HepG2 (cell line): ENCODE results near the gene INPP5K. TPM values are rescaled to one million over a fixed set of nuclear protein-coding genes. Genes with fewer than 3 reads are reported as not detected.

Source experiments
- ATAC-seq: fragments of 200-7000 bp; cut with Tn5 transposase; 3 replicates; pipeline ENCODE4 v1.9.1; 2020; ENCODE audit warnings: mild to moderate bottlenecking, moderate library complexity
- BruUV-seq: library from RNA; stranded (reverse); fragments of 400-500 nt; replicated peaks from 2 replicates; lab custom pipeline; 2021; lab: Mats Ljungman, UMichigan
- CTCF ChIA-PET: fragments of 300-600 bp; formaldehyde crosslinking; extraction: SDS; loops from one replicate; lab custom pipeline; 2021; ENCODE audit warnings: low total read pairs, inconsistent platforms, low intra/inter-chr PET ratio; lab: Yijun Ruan, JAX
- POLR2A ChIA-PET: fragments of 350-600 bp; sonication (Branson Sonifier 250); formaldehyde crosslinking; loops from one replicate; lab custom pipeline; 2020; ENCODE audit warnings: antibody characterized with exemption, inconsistent platforms; lab: Yijun Ruan, JAX
- DNase-seq: peaks from one replicate; pipeline ENCODE4 v3.0.0-alpha.2; 2015; ENCODE audit warnings: low spot score
- FAIRE-seq: peaks from 3 replicates; lab custom pipeline; 2011; peaks lifted over from hg19 to GRCh38; lab: Jason Lieb, UNC
- H2AFZ ChIP-seq: one replicate; pipeline ENCODE4 v1.6.1; 2011; ENCODE audit warnings: low read length, inconsistent platforms
- H3K27ac ChIP-seq: fragments of 300-600 bp; 3 replicates; pipeline ENCODE4 v1.8.0; 2011; ENCODE audit warnings: mixed run types, mild to moderate bottlenecking, mixed read lengths, low read length, inconsistent platforms; ENCODE audit not compliant: insufficient read depth; ENCODE audit errors: extremely low read length
- H3K27me3 ChIP-seq, 2 experiments: fragments of 200-600 bp in 1 of 2; 2 replicates in 1 of 2; 3 replicates in 1 of 2; pipeline versions ENCODE4 v1.6.0 to v1.8.0; 2011; ENCODE audit warnings: low read length in 2 of 2, mild to moderate bottlenecking in 2 of 2, moderate library complexity in 2 of 2, inconsistent platforms in 1 of 2; ENCODE audit not compliant: insufficient read depth in 2 of 2, control insufficient read depth in 1 of 2
- H3K36me3 ChIP-seq, 2 experiments: fragments of 200-600 bp in 1 of 2; replicated peaks in 1 of 2; 2 replicates in 1 of 2; 3 replicates in 1 of 2; pipeline versions ENCODE4 v1.5.1 to v1.8.0; 2011; ENCODE audit warnings: low read length in 2 of 2, inconsistent platforms in 1 of 2; ENCODE audit not compliant: insufficient read depth in 2 of 2, control insufficient read depth in 1 of 2
- H3K4me1 ChIP-seq: 2 replicates; pipeline ENCODE4 v1.5.1; 2012; ENCODE audit warnings: low read length, inconsistent platforms; ENCODE audit not compliant: insufficient read depth
- H3K4me2 ChIP-seq: 2 replicates; pipeline ENCODE4 v1.6.0; 2011; ENCODE audit warnings: low read depth, low read length, inconsistent platforms
- H3K4me3 ChIP-seq, 3 experiments: fragments of 200-600 bp in 1 of 3; sonication (generic), shearing (Covaris generic) in 1 of 3; replicated peaks in 1 of 3; 2 replicates each; pipeline ENCODE4 v1.5.1; 2011 to 2016; ENCODE audit warnings: low read length in 3 of 3, inconsistent platforms in 2 of 3, low read depth in 2 of 3, mild to moderate bottlenecking in 2 of 3, control low read depth in 1 of 3, mixed read lengths in 1 of 3; ENCODE audit not compliant: insufficient read depth in 1 of 3
- H3K79me2 ChIP-seq: one replicate; pipeline ENCODE4 v1.6.1; 2011; ENCODE audit warnings: low read length, inconsistent platforms; ENCODE audit not compliant: insufficient read depth
- H3K9ac ChIP-seq: 2 replicates; pipeline ENCODE4 v1.6.0; 2011; ENCODE audit warnings: mild to moderate bottlenecking, low read depth, low read length, inconsistent platforms; ENCODE audit not compliant: insufficient read depth
- H3K9me3 ChIP-seq: 2 replicates; pipeline ENCODE4 v1.5.1; 2012; ENCODE audit warnings: mild to moderate bottlenecking, low read length
- H4K20me1 ChIP-seq: 2 replicates; pipeline ENCODE4 v1.6.0; 2011; ENCODE audit warnings: inconsistent platforms, mild to moderate bottlenecking, low read length, moderate library complexity; ENCODE audit not compliant: insufficient read depth
- CEBPG ChIP-seq: IDR thresholded peaks from 2 replicates; pipeline ENCODE4 v1.6.1; 2016
- DNMT3B ChIP-seq: conservative IDR thresholded peaks from 2 replicates; pipeline ENCODE4 v1.6.1; 2016; ENCODE audit warnings: missing biosample characterization, control low read depth
- IRF1 ChIP-seq: sonication (generic); formaldehyde crosslinking; IDR thresholded peaks from 2 replicates; pipeline ENCODE4 v1.4.0; 2020; ENCODE audit warnings: low read depth, mild to moderate bottlenecking, missing genetic modification reagents
- IRF2 ChIP-seq: IDR thresholded peaks from 2 replicates; pipeline ENCODE4 v1.6.1; 2018; ENCODE audit warnings: missing genetic modification reagents, missing compliant biosample characterization
- JUN ChIP-seq: sonication (generic); formaldehyde crosslinking; IDR thresholded peaks from 2 replicates; pipeline ENCODE4 v1.4.0; 2020; ENCODE audit warnings: mild to moderate bottlenecking, missing genetic modification reagents
- KDM4B ChIP-seq: sonication (generic); formaldehyde crosslinking; IDR thresholded peaks from 2 replicates; pipeline ENCODE4 v1.4.0; 2020; ENCODE audit warnings: missing genetic modification reagents
- MED1 ChIP-seq: sonication (generic); formaldehyde crosslinking; IDR thresholded peaks from 2 replicates; pipeline ENCODE4 v1.4.0; 2020; ENCODE audit warnings: missing genetic modification reagents
- MLLT10 ChIP-seq: sonication (generic); formaldehyde crosslinking; IDR thresholded peaks from 2 replicates; pipeline ENCODE4 v1.4.0; 2020; ENCODE audit warnings: missing genetic modification reagents
- PBX3 ChIP-seq: sonication (generic); formaldehyde crosslinking; IDR thresholded peaks from 2 replicates; pipeline ENCODE4 v1.8.1; 2023; ENCODE audit warnings: missing genetic modification reagents, inconsistent platforms, borderline replicate concordance
- SIN3B ChIP-seq: fragments of 150-350 bp; IDR thresholded peaks from 2 replicates; pipeline ENCODE4 v1.6.1; 2014; ENCODE audit warnings: low read length
- TOPORS ChIP-seq: sonication (generic); formaldehyde crosslinking; IDR thresholded peaks from 2 replicates; pipeline ENCODE4 v1.8.0; 2023; ENCODE audit warnings: mild to moderate bottlenecking, missing genetic modification reagents
- ZBTB7B ChIP-seq: sonication (generic); formaldehyde crosslinking; IDR thresholded peaks from 2 replicates; pipeline ENCODE4 v1.4.0; 2020; ENCODE audit warnings: missing genetic modification reagents
- ZFP41 ChIP-seq: sonication (generic); formaldehyde crosslinking; IDR thresholded peaks from 2 replicates; pipeline ENCODE4 v1.4.0; 2020; ENCODE audit warnings: mild to moderate bottlenecking, missing genetic modification reagents, borderline replicate concordance
- ZNF841 ChIP-seq: sonication (generic); formaldehyde crosslinking; IDR thresholded peaks from 2 replicates; pipeline ENCODE4 v1.8.1; 2023; ENCODE audit warnings: missing genetic modification reagents, borderline replicate concordance
- ZNF891 ChIP-seq: sonication (generic); formaldehyde crosslinking; IDR thresholded peaks from 2 replicates; pipeline ENCODE4 v1.5.0; 2020; ENCODE audit warnings: mild to moderate bottlenecking, missing genetic modification reagents
- WGBS: methylation state at CpG from one replicate; pipeline ENCODE4 v1.1.6; 2017; ENCODE audit warnings: low lambda C conversion rate; 5-methylcytosine and 5-hydroxymethylcytosine counted together
- in situ Hi-C: cut with HindIII; loops from 2 replicates; pipeline ENCODE4 v1.10.0; 2017; ENCODE audit warnings: low pct_unique_long_range_greater_than_20kb; ENCODE audit not compliant: extremely low pct_ligation_motif_present
- intact Hi-C: fragments of 100-400 bp; cut with micrococcal nuclease; formaldehyde crosslinking; loops from one replicate; pipeline ENCODE4 v1.10.0; 2022; ENCODE audit not compliant: unreplicated experiment
- polyA plus RNA-seq, 8 experiments: library from polyadenylated mRNA; depleted of rRNA in 3 of 8; stranded (reverse) in 7 of 8; unstranded in 1 of 8; fragments of >200 nt; fragmentation: Illumina TruSeq in 4 of 8; extraction: Trizol in 4 of 8; gene quantifications; 2 replicates each; pipeline versions ENCODE4 v1.2.1 to v1.2.3, GENCODE V29; 2011 to 2016; ENCODE audit warnings: low read depth in 4 of 8, missing spikeins in 1 of 8, mixed read lengths in 1 of 8; ENCODE audit not compliant: insufficient read depth in 1 of 8
- total RNA-seq, 5 experiments: library from RNA; depleted of rRNA; stranded (reverse); fragments of >200 nt; fragmentation: Illumina TruSeq; extraction: Trizol; gene quantifications; 2 replicates each; pipeline ENCODE4 v1.2.3, GENCODE V29; 2016; ENCODE audit warnings: low read depth in 1 of 5

The INPP5K gene
- total and polyA plus RNA-seq, 2 of the 13 experiments (the other 11 are each of a cell fraction or from before 2014, with no cell fraction given) = 4.8 to 9.6 TPM

GRCh38 chr17:1546292-1546922, 30.0 kb upstream of the INPP5K start (continued):
- TF ChIP-seq SIN3B = no peak
- no peak for TF ChIP-seq JUN (CRISPR knock-in tag)
- no peak for TF ChIP-seq IRF2 (CRISPR knock-in tag)
- TF ChIP-seq ZFP41 = no peak
- TF ChIP-seq KDM4B (CRISPR knock-in tag) = no peak
- TF ChIP-seq ZBTB7B (CRISPR knock-in tag) = no peak
- TF ChIP-seq MED1 (CRISPR knock-in tag) = no peak
- TF ChIP-seq CEBPG (CRISPR knock-in tag) = no peak
- TF ChIP-seq, all 625 proteins: peak for 0

GRCh38 chr17:1545618-1546017, 29.2 kb upstream of the INPP5K start:
- Histone ChIP-seq H3K36me3 (peaks cover 17 to 46% of the 10 kb centered on the region in 2 experiments; a peak in 4 of 5 replicates), H3K4me1 (no peaks in the 10 kb centered on the region), H3K27ac (no peak overlapping the region), H3K9ac (no peak overlapping the region), H3K79me2 (no peaks in the 10 kb centered on the region), H2AFZ (no peak overlapping the region), H3K27me3 (no peaks in the 10 kb centered on the region), H4K20me1 (no peaks in the 10 kb centered on the region), H3K4me3 (no peak overlapping the region), H3K9me3 (no peaks in the 10 kb centered on the region), H3K4me2 (no peak overlapping the region)
- no TSS peak for BruUV-seq
- 92% methylated on average over 9 of the region's 9 CpGs for WGBS
- ChIA-PET POLR2A (no interaction called here), CTCF (no interaction called here)
- TF ChIP-seq PBX3 = no peak
- TF ChIP-seq DNMT3B (CRISPR knock-in tag) = no peak
- no peak for TF ChIP-seq TOPORS
- no peak for TF ChIP-seq IRF1 (CRISPR knock-in tag)
- no peak for TF ChIP-seq ZNF841 (CRISPR knock-in tag)
- no peak for TF ChIP-seq MLLT10 (CRISPR knock-in tag)
- no peak for TF ChIP-seq ZNF891 (CRISPR knock-in tag)
- intact Hi-C loops = no loop called here
- DNase-seq = no peak
- no peak for ATAC-seq
- FAIRE-seq = no peak
- in situ Hi-C loops = no loop called here
